ENCODE data around the gene CHD5. TPM values are rescaled to one million over a fixed set of nuclear protein-coding genes. Genes with fewer than 3 reads are reported as not detected.

The CHD5 gene
- polyA plus RNA-seq, 3 donors: 0.07 TPM; not detected in 2

GRCh38 chr1:6170742-6171201 lies 9.3 kb downstream of the CHD5 start:
- Histone ChIP-seq H3K27me3 (ENCODE audit: control insufficient read depth in 2 of 2, insufficient read depth in 2 of 2, low read length in 2 of 2) (peaks cover 0 to 2% of the 10 kb centered on the region in 2 donors), H3K4me2 (replicated peaks; ENCODE audit: extremely low read depth, low read length, poor library complexity, severe bottlenecking) (peak overlapping the region; percentile 54), H3K9ac (ENCODE audit: insufficient read depth, low read length, poor library complexity, severe bottlenecking) (peak overlapping the region; percentile 36), H2AFZ (ENCODE audit: insufficient read depth, low read depth, low read length, poor library complexity, severe bottlenecking) (peak overlapping the region; percentile 35), H3K27ac (ENCODE audit: low read depth in 1 of 2, low read length in 2 of 2) (no peak overlapping the region), H3K4me1 (ENCODE audit: control insufficient read depth in 1 of 2, insufficient read depth in 2 of 2, low read length in 2 of 2) (peaks cover 11 to 15% of the 10 kb centered on the region in 2 donors), H3K4me3 (replicated peaks in 1 of 3; ENCODE audit: low read depth in 2 of 3, low read length in 3 of 3) (peak overlapping the region in 1 of 3 experiments; percentile 32), H3K9me3 (replicated peaks in 1 of 2; ENCODE audit: control insufficient read depth in 1 of 2, insufficient read depth in 1 of 2, low read length in 2 of 2) (no peaks in the 10 kb centered on the region), H3K79me2 (ENCODE audit: insufficient read depth, low read length) (no peaks in the 10 kb centered on the region), H4K20me1 (ENCODE audit: insufficient read depth, low read length) (no peaks in the 10 kb centered on the region), H3K36me3 (replicated peaks in 1 of 2; ENCODE audit: control insufficient read depth in 1 of 2, insufficient read depth in 2 of 2, low read length in 2 of 2) (no peaks in the 10 kb centered on the region)
- peak in 1 of 3 donors; percentile 16 for DNase-seq
- H3K4me1 Mint-ChIP-seq: peaks cover 9% of the 10 kb centered on the region
- 0% methylated on average over 12 of the region's 19 CpGs for WGBS (ENCODE audit: insufficient coverage)
- H3K4me3 Mint-ChIP-seq: peak overlapping the region in 1 of 2 donors; percentile 23
- H3K36me3 Mint-ChIP-seq: no peaks in the 10 kb centered on the region
- H3K9me3 Mint-ChIP-seq: peaks cover 0 to 6% (median 0%) of the 10 kb centered on the region in 7 donors
- H3K27ac Mint-ChIP-seq: no peak overlapping the region
- intact Hi-C loops (cut with micrococcal nuclease): no loop called here
- H3K27me3 Mint-ChIP-seq (ENCODE audit: low read depth in 3 of 3): peaks cover 5 to 21% (median 7%) of the 10 kb centered on the region in 3 donors
- TF ChIP-seq CTCF (IDR thresholded peaks at IDR 0.05): no peak

- no peaks in the 10 kb centered on the region for H3K36me3 ChIP-seq (replicated peaks in 1 of 2; ENCODE audit: control insufficient read depth in 1 of 2, insufficient read depth in 2 of 2, low read length in 2 of 2)
- intact Hi-C loops (cut with micrococcal nuclease): no loop called here
- peaks cover 11 to 15% of the 10 kb centered on the region in 2 donors for H3K4me1 ChIP-seq (ENCODE audit: control insufficient read depth in 1 of 2, insufficient read depth in 2 of 2, low read length in 2 of 2)
- Mint-ChIP-seq H3K36me3 (no peaks in the 10 kb centered on the region), H3K4me3 (peak overlapping the region in 1 of 2 donors; percentile 22), H3K27ac (no peak overlapping the region), H3K27me3 (ENCODE audit: low read depth in 3 of 3) (peaks cover 5 to 21% (median 7%) of the 10 kb centered on the region in 3 donors), H3K9me3 (peaks cover 0 to 6% (median 0%) of the 10 kb centered on the region in 7 donors), H3K4me1 (peaks cover 9% of the 10 kb centered on the region)
- peak overlapping the region; percentile 35 for H2AFZ ChIP-seq (ENCODE audit: insufficient read depth, low read depth, low read length, poor library complexity, severe bottlenecking)
- H3K9ac ChIP-seq (ENCODE audit: insufficient read depth, low read length, poor library complexity, severe bottlenecking): peak overlapping the region; percentile 36
- H3K4me3 ChIP-seq (replicated peaks in 1 of 3; ENCODE audit: low read depth in 2 of 3, low read length in 3 of 3): peak overlapping the region in 1 of 3 experiments; percentile 32
- H3K27me3 ChIP-seq (ENCODE audit: control insufficient read depth in 2 of 2, insufficient read depth in 2 of 2, low read length in 2 of 2): peaks cover 0 to 2% of the 10 kb centered on the region in 2 donors
- no peaks in the 10 kb centered on the region for H3K9me3 ChIP-seq (replicated peaks in 1 of 2; ENCODE audit: control insufficient read depth in 1 of 2, insufficient read depth in 1 of 2, low read length in 2 of 2)
- no peaks in the 10 kb centered on the region for H3K79me2 ChIP-seq (ENCODE audit: insufficient read depth, low read length)
- no peaks in the 10 kb centered on the region for H4K20me1 ChIP-seq (ENCODE audit: insufficient read depth, low read length)
- DNase-seq: no peak
- peak overlapping the region; percentile 54 for H3K4me2 ChIP-seq (replicated peaks; ENCODE audit: extremely low read depth, low read length, poor library complexity, severe bottlenecking)
- TF ChIP-seq CTCF (IDR thresholded peaks at IDR 0.05): no peak
- 87% methylated on average over 9 of the region's 16 CpGs for WGBS (ENCODE audit: insufficient coverage)
- no peak overlapping the region for H3K27ac ChIP-seq (ENCODE audit: low read depth in 1 of 2, low read length in 2 of 2)
These were observed 9.9 kb downstream of the CHD5 start for GRCh38 chr1:6170116-6170741.

Measured in CD14-positive monocyte (primary cell).